HCT116 (cell line): ENCODE measurements around the gene ASF1A.

Source experiments
- CEBPB ChIP-seq: IDR thresholded peaks from 2 replicates; pipeline ENCODE4 v1.6.1; 2012; ENCODE audit warnings: low read depth
- CTCF ChIP-seq, 3 experiments: fragments of 200-600 bp in 1 of 3; sonication (generic) in 1 of 3; IDR thresholded peaks in 2 of 3; conservative IDR thresholded peaks in 1 of 3; 2 replicates each; pipeline ENCODE4 v1.5.1; 2012 to 2017; ENCODE audit warnings: low read depth in 2 of 3, low read length in 2 of 3, antibody characterized with exemption in 1 of 3, borderline replicate concordance in 1 of 3, control low read depth in 1 of 3, mild to moderate bottlenecking in 1 of 3, mixed read lengths in 1 of 3, mixed run types in 1 of 3, moderate library complexity in 1 of 3; ENCODE audit not compliant: insufficient read depth in 1 of 3
- EGR1 ChIP-seq: IDR thresholded peaks from 2 replicates; pipeline ENCODE4 v1.6.1; 2012; ENCODE audit warnings: low read depth
- ELF1 ChIP-seq: IDR thresholded peaks from 2 replicates; pipeline ENCODE4 v1.6.1; 2012; ENCODE audit warnings: low read depth, borderline replicate concordance
- EZH2 ChIP-seq: fragments of 200-600 bp; sonication (generic); IDR thresholded peaks from 2 replicates; pipeline ENCODE4 v1.6.1; 2017; ENCODE audit warnings: antibody characterized with exemption, mixed run types
- MAX ChIP-seq: IDR thresholded peaks from 2 replicates; pipeline ENCODE4 v1.6.1; 2012
- POLR2A ChIP-seq: IDR thresholded peaks from 2 replicates; pipeline ENCODE4 v1.7.0; 2011; ENCODE audit warnings: borderline replicate concordance; ENCODE audit not compliant: insufficient read depth, insufficient read length; ENCODE audit errors: extremely low read depth
- POLR2AphosphoS5 ChIP-seq: IDR thresholded peaks from 2 replicates; pipeline ENCODE4 v1.6.1; 2011; ENCODE audit warnings: mild to moderate bottlenecking, low read depth, low read length, moderate library complexity
- SIN3A ChIP-seq: IDR thresholded peaks from 2 replicates; pipeline ENCODE4 v1.6.1; 2012; ENCODE audit warnings: low read depth
- SP1 ChIP-seq: IDR thresholded peaks from 2 replicates; pipeline ENCODE4 v1.6.1; 2012; ENCODE audit warnings: low read depth
- ZBTB33 ChIP-seq: IDR thresholded peaks from 2 replicates; pipeline ENCODE4 v1.6.1; 2011; ENCODE audit warnings: mild to moderate bottlenecking, low read length, moderate library complexity; ENCODE audit not compliant: insufficient replicate concordance; ENCODE audit errors: extremely low read depth

GRCh38 chr6:118923035-118923434 is 29.1 kb downstream of the ASF1A start:
- no peak for TF ChIP-seq EGR1
- TF ChIP-seq CTCF (IDR thresholded peaks at IDR 0.05 in 2 of 3, conservative IDR thresholded peaks at IDR 0.05 in 1 of 3; ENCODE audit: borderline replicate concordance in 1 of 3, insufficient read depth in 1 of 3, low read depth in 2 of 3, low read length in 2 of 3) = no peak
- no peak for TF ChIP-seq SP1
- no peak for TF ChIP-seq SIN3A
- TF ChIP-seq CEBPB = no peak
- TF ChIP-seq POLR2AphosphoS5 = no peak
- no peak for TF ChIP-seq POLR2A
- no peak for TF ChIP-seq ZBTB33
- no peak for TF ChIP-seq EZH2
- no peak for TF ChIP-seq MAX
- no peak for TF ChIP-seq ELF1
